GM12865 (cell line): ENCODE measurements around the gene PMVK.
A peak's percentile ranks its signal among the peaks of the same experiment; 100 is the strongest.

Source experiments
- DNase-seq: peaks from one replicate; pipeline ENCODE4 v3.0.0; 2010; ENCODE audit warnings: low read depth
- H3K4me3 ChIP-seq: 2 replicates; pipeline ENCODE4 v1.5.1; 2011; ENCODE audit warnings: mild to moderate bottlenecking, low read depth, low read length, control low read depth
- TF ChIP-seq, protein P1 (sequence below): IDR thresholded peaks from 2 replicates; pipeline ENCODE4 v1.5.1; 2011; ENCODE audit warnings: low read length, control low read depth, low read depth, inconsistent platforms; ENCODE audit not compliant: insufficient read depth; ENCODE audit errors: missing control alignments

PMVK gene

DNA sequence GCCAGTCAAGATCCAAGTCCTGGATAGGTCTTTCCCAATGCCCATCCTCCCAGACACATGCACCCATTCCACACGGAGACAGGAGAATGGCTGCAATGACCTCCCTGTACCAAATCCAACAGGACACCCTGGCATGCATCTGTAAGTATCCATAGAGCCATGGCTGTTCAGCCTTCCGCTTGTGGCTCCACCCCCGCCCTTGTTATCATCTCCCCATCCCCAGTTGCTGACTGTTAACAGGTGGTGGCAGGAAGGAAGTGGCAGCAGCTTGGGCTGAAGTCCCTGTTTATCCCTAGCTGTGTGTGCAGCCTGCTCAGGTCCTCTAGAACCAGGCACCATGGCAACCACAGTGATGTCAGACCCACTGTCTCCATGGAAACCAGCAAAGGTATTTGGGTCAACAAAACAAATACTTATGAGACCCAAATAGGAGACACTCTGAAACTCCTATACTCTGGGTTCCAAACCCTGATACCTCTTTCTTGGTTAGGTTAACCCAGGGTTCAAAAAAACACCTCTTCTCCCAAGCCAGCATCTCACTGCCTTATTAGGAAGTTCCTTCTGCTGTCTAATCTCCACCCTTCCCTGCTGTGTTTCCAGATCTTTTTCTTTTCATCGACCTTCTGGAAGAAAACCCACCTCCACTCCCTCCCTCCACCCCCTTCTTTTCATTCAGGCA, 18.7 kb upstream of the PMVK start:
- H3K4me3 ChIP-seq: peak overlapping the region; percentile 85
- TF ChIP-seq, protein P1, sequence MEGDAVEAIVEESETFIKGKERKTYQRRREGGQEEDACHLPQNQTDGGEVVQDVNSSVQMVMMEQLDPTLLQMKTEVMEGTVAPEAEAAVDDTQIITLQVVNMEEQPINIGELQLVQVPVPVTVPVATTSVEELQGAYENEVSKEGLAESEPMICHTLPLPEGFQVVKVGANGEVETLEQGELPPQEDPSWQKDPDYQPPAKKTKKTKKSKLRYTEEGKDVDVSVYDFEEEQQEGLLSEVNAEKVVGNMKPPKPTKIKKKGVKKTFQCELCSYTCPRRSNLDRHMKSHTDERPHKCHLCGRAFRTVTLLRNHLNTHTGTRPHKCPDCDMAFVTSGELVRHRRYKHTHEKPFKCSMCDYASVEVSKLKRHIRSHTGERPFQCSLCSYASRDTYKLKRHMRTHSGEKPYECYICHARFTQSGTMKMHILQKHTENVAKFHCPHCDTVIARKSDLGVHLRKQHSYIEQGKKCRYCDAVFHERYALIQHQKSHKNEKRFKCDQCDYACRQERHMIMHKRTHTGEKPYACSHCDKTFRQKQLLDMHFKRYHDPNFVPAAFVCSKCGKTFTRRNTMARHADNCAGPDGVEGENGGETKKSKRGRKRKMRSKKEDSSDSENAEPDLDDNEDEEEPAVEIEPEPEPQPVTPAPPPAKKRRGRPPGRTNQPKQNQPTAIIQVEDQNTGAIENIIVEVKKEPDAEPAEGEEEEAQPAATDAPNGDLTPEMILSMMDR: no peak
- peak; percentile 95 for DNase-seq

DNA sequence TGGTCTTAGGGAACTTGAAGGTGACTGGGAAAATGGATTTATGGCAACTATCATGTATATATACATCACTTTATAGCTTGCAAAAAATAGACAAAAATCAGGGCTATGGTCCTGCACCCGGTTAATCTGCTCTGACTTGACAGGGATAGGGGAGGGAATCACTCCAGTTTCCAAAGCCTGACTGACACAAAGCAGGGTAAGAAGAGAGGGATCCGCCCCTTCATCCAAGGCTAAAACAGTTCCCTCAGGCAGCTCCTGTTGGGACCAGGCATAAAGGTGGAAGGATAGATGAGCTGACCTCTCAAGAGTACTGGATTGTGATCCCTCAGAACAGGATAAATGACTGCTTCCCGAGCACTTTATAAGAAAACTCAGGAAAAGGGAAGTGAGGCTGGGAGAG, 18.0 kb upstream of the PMVK start:
- no peak for DNase-seq
- peak overlapping the region; percentile 85 for H3K4me3 ChIP-seq
- TF ChIP-seq, protein P1: no peak

DNA sequence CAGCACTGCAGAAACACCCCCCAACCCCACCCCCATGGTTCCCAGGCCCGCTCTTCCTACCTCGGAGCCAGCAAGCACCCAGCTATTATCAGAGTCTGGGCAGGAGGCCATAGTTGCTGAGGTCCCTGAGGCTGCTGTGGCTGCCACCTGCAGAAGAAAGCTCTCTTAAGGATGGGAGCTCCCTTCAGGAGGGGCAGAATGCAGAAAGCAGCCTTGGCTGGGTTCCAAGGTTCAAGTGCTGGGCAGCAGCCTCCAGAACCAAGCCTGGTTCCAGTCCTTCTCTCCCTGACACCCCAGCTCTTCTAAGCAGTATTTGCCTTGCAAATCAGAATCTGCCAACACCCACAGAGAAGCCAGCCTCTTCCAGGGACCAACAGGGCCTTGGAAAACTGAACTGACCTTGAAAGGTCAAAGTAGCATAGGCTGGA, 17.1 kb upstream of the PMVK start:
- no peak for DNase-seq
- TF ChIP-seq, protein P1: no peak
- H3K4me3 ChIP-seq: no peak overlapping the region

DNA sequence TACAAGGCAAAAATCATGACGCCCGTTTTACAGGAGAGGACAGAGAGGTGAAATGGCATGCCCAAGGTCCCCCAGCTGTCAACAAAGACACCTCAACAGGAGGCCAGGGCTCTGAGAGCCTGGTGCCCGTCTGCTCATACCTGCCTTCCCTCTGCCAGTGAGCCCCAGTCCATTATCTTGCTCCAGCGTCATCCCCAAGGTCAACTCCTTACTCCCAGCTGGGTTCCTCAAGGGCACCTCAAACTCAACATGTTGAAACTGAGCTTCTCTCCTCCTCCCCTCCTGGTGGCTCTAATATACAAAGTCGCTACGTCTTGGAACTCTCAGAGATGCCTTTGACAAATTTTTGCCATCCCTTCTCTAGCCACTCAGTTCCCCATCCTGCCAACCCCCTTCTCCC, 16.1 kb upstream of the PMVK start:
- no peak overlapping the region for H3K4me3 ChIP-seq

DNA sequence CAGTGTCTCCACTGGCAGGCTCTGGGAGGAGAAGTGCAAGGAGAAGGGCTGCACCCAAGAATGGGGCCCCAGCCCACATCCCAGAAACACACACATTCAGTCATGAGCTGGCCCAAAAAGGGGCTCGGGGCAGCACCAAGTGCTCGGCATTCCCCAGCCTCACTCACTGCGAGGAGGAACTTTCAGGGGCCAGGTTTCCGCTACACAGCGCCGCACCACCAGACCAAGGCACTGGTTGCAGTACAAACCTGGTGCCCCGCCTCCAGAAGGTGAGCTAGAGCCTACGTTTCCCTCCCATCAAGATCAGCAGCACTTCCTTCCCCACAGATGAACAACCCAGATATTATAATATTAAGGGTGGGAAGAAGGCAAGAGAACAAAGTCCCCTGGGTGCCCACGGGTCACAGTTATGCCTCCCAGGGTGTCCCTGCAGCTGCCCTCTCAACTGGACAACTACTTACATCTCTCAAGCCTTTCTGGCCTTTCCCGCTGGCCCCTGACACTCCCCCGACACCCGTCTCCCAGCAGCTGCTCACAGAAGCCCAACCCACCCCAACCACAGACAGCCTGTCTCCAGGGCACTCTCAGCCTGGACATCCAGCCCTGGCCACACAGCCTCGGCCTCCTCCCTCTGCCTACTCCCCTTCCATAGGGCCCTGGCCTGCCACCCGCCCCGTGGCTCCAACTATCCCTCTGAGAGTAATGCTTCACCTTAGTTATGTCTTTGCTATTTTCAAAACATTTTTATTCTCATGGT, 15.6 kb upstream of the PMVK start:
- peak; percentile 49 for DNase-seq
- peak overlapping the region; percentile 7; the same call in 1 of the 2 replicates for H3K4me3 ChIP-seq
- TF ChIP-seq, protein P1: no peak

More for the DNA sequence above, 16.1 kb upstream of the PMVK start:
- TF ChIP-seq, protein P1: no peak
- DNase-seq: no peak

DNA sequence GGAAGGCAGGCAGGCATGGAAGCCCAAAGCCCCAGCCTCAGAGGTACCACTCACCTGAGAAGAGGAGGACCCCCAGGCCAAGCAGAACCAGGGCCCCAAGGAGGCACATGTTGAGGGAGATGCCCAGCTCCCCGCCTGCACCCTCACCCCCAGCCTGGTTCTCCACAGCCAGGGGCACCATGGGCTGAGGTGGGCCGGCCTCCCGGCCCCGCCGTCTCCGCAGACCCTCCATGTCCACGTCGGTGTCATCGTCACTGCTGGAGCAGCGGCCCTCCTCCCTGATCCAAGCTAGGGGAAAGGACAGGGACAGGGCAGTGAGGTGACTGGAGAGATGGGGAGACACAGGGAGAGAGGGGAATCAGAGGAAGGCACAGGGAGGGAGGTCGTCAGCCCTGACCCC, 11.6 kb upstream of the PMVK start:
- DNase-seq: no peak
- no peak overlapping the region for H3K4me3 ChIP-seq
- TF ChIP-seq, protein P1: no peak
